Activated T-helper 1 cell treated with Interleukin-2 at 50 U/mL for 16 hours (primary cell): ENCODE data around the gene FHIT.
"Not testable (repeated sequence)": the region's sequence is repeated elsewhere in the genome, so short reads cannot be mapped to it uniquely, and the experiment has no call there.

ENCODE experiments used
- DNase-seq: peaks from one replicate; pipeline ENCODE4 v3.0.0-alpha.2; 2020; ENCODE audit warnings: low read depth

FHIT gene

DNA sequence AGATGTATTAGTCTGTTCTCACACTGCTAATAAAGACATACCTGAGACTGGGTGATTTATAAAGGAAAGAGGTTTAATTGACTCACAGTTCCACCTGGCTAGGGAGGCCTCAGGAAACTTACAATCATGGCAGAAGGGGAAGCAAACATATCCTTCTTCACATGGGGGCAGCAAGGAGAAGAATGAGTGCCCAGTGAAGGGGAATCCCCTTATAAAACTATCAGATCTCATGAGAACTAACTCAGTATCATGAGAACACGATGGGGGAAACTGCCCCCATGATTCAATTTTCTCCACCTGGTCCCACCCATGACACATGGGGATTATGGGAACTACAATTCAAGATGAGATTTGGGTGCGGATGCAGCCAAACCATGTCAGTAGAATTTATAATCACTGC lies 1316.7 kb downstream of the FHIT start:
- not testable (repeated sequence) for DNase-seq

DNA sequence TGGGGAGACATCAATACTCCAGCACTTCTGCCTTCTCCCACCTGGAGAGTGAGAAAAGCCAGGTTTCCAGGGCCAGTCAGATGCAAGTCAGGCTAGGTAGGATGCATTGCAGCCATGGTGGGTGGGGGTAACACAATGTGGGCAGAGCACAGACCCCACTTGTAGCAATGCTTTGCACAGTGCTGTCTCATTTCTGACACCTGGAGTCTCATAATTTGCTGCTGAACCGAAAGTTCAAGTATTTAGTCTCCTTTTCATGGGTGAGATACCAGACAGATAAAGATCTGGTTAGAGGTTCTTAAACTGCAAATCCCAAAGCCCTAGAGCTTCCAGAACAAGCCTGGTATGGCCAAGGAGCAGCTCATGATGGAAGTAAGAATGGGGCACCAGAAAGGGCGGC lies 1321.1 kb downstream of the FHIT start:
- DNase-seq: no peak

DNA sequence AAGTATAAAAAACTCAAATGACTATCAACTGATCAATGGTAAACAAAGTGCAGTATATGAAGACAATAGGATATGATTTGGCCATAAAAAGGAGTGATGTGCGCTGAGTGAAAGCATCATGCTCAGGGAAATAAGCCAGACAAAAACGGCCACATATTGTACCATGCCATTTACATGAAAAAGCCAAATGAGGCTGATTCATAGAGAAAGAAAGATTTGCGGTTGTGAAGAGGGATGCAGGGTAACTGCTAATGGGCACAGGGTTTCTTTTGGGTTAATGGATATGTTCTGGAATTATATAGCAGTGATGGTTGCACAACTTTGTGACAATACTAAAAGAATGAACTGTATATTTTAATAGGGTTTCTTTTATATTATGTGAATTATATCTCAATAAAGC lies 1324.2 kb downstream of the FHIT start:
- DNase-seq: no peak

DNA sequence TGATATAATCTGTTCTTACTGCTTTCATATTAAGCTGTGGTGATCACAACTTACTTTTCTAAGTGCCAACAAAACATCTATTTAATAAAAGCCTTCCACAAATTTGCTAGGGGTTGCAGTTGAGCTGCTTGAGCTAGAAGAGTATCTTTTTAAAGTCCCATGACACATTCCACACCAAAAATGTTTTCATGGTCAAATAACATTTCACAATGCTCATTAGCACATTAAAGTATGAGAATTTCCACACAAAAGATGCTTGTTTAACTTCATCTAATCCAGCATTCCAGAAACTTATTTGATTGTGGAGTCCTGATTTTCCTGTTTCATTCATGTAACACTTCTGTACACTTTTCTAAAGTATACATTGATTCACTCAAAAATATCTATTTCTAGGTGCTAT lies 1325.3 kb downstream of the FHIT start:
- no peak for DNase-seq

DNA sequence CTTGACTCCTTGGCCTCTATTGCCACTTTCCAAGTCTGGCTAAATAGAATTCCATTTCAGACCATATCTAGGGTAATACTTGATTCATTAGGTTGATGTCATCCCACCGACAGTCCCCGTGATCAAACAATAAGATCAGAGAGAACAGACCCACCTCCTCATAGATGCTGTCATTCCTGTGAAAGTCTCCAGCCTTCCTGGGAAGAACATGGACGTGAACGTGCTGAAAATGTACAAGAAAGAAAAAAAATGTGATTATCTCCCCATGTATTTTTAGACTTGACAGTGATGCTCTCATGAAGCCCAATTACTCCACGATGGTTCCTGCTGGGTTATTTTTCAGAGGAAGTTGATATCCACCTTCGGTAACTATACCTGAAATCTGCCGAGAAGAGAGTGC lies 1329.1 kb downstream of the FHIT start:
- no peak for DNase-seq

DNA sequence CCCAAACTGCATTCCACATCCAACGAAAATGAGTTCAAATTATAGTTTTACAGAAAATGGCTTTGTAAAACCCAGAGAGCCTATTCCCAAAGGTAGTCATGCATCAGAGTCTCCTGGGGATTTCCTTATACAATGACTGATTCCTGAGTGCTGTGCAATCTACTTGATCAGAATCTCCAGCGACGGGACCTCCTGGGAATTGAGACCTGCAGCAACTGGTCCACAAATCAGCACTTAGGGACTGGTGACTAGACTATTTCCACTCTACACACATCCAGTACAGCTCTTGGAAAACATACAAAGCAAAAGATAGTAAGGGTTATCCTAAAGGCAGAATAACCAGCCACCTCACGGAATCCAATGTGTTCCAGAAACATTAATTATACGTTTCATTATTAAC lies 1330.4 kb downstream of the FHIT start:
- no peak for DNase-seq

DNA sequence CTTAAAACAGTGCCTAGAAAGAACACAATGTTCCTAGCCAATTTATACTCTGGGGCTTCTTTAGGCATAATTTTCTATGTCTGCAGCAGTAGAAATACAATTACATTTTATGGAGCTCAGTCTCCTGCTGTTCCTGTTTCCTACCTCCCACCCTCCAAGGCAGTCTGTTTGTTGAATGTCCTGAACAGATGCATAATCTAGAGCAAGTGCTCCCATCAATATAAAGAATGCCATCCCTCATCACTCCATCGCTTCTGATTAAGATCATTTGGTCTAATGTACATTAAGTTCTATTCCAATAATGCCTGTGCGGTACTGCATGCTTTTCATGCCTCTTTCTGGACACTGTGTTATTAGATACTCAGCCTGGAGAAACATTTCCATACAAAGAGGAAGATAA lies 1331.7 kb downstream of the FHIT start:
- no peak for DNase-seq

DNA sequence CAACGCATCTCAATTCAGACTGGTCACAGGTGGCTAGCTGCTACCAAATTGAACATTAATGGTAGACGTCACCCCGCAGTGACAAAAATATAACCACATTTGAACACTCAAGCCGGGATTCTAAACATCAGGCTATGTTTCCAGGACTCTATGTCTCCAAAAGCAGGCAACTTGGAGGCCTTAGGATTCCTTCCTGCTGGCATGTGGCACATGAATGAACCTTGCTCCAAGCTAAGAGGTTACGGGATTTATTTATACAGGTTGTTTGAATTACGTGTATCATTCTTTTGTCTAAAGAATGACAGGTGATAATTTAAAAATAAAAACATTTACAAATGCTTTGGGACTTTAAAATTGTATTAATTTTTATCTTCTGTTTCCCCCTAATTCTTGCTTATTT lies 1337.0 kb downstream of the FHIT start:
- no peak for DNase-seq

DNA sequence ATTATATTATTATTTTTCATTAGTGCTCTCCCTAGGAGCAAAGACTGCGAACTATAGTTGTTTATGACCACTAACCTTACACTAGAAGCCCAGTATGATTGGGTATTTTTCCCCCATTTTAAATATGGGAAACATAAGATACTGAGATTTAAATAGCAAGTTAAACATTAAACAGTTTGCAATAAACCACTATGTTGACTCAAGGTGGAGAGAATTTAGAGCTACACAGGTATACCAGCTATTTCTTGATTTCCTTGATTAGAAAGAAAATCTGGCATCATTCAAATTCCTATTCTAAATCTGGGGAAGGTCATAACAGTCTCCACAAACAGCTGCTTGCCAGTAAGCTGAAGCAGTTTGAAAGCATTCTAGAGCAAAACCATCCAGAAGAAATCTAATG lies 1337.6 kb downstream of the FHIT start:
- DNase-seq: no peak

DNA sequence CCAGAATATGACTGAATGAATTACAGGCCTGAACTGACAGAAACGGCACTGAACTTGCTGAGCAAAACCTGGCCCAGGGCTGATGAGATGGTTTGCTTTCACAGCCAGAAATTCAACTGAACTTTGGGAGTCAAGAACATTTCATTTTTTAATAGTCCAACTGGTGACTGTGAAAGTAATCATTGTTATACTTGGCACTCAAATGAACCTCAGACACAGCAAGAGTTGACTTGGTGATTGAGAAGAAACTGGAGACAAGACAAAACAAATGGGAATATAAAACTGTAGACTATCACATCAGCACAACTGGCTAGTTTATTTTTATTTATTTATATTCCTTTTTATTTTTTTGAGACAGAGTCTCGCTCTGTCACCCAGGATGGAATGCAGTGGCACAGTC lies 1342.6 kb downstream of the FHIT start:
- no peak for DNase-seq

DNA sequence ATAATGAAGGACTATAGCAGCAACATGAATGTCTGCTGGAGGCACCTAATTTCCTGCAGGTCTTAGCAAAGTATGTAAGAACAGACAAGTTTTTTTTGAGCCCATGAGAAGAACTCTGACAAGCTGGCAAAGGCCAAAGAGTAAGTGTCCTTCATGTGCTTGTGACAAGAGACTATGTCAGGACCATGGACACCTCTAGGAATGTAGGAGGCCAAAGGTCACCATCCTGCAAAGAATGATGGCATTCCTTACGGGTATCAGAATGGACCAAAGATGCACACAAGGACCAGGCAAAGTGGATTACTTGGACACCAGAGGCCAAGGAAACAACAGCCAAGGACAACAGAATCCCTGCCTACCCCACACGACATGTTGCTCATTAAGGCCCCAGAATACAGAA lies 1343.0 kb downstream of the FHIT start:
- DNase-seq: no peak

DNA sequence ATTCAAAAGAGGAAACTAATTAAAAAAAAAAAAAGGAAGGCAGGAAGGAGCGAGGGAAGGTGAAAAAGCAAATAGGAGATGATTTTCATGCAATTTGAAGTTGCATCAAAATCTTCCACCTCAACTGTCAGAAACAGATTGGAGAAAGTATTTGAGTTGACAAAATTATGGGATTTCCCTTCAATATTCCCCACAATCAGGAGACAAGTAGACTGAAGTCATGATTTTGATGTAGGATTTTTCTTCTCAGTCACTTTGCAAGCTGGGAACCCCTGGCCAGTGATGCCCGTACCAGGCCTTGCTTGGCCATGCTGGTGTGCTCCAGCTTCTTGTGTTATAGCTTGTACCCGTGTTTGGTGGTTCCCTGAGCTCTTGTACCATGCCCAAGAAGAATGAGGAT lies 1347.0 kb downstream of the FHIT start:
- DNase-seq: no peak

DNA sequence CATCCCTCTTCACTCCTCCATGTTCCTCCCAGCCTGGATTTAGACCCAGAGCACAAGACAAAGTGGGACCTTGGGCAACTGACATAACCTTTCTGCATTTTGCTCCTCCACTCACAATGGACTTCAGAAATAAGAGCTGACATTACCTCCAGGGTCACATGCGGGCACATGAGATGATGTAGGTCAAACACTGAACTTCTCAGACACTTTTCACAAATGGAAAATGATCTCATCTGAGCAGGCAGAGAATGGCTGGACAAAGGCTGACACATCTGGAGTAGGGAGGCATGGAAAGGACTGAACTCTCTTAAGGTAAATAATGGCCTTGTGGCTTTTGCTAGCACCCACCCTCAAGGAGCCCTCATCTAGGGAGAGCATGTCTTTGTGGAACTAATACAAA lies 1352.2 kb downstream of the FHIT start:
- DNase-seq: no peak

DNA sequence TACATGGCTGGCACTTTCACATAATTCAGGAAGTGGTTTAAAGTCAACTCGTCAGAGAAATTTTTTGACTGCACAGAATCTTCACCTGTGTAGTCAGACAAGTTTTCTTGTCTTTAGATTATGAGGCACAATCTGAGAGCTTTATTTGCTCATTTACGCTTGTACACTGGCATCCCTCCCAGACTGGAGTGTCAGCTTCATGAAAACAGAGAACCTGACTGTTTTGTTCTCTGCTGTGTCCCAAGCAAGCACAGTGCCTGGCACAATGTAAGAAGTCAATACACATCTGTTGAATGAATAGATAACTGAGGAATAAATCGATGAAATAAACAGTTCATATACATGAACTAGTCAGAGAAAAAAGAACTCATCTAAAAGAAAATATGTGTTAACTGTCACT lies 1355.3 kb downstream of the FHIT start:
- no peak for DNase-seq

DNA sequence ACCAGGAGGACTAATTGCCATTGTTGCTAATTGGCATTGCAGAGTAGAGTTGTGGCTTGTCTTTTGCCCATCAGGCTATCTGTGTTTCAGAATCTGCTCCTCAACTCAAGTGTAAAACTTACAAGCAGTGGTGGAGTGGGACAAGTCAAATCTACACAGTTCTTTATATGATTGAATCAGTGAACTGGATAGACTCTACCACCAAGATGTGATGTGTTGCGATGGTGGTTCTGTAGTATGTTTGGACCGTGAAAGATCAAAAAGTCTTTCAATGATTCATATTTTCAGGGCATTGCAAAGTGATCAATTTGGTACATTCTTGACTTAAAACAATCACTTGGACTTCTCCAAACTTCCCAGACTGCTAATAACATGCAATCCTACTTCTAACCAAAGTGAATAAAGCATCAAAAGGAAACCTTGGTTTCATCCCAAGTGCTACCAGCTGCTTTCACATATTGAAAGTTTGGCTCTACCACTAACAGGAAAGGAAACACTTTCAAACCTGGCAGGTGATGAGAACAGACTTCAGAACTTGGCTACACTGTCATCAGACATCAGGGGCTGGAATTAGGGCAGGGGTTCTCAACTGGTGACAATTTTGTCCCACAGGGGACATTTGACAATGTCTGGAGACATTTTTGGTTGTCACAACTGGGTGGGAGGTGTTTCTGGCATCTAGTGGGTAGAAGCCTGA lies 1356.7 kb downstream of the FHIT start:
- DNase-seq: no peak

DNA sequence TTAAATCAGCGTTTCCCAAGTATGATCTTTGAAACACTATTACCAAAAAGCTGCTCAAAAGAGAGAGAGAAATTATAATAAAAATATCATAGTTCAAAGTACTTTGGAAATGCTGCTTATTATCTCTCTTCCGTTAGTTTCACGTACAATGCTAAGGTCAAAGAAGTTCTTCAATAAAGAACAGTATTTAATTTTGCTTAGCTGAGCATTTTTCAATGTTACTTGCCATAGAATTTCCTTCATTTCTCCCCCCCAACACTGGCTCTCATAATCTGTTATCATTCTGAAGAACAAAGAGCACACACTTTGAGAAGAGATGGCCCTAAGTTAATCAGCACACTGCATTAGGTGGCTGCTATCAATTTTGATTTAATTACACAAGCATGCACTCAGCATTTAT lies 1360.6 kb downstream of the FHIT start:
- no peak for DNase-seq

DNA sequence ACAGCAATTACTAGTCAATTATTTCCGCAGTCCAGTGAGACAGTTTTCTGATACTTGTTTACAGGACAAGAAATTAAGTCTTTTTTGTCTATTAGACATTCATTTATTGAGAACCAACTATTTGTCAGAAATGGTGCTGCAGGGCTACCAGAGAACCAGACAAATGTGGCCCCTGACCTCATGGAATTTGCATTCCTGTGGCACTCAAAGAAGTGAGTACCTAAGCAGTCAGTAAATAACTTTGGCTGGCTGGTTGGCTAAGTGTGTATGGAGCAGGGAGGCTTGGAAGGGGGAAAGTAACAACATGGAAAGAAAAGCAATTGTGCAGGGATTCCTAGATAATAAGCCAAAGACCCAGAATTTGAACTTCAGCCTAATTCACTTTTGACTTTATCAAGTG lies 1364.5 kb downstream of the FHIT start:
- no peak for DNase-seq

DNA sequence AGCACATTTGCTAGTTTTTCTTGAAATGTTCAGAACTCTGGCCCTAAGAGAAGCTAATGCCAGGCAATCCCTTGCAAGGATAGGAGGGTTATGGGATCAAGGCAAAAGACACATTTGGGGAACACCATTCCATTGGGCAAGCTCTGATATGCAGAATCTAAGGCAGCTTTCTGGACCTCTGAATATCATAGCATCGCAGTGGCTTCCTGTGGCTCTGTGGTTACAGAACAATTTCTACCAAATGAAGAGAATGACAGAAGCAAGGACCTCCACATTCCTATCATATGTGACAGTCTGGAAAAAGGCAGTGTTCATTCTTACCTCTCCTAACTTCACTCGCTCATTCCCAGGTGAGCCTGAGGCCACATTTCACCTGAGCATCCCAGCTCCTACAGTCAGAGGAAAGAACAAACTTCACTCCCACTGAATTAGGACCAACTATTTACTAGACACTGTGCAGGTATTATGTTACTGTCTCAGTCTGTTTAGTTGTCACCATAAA lies 1365.3 kb downstream of the FHIT start:
- no peak for DNase-seq

DNA sequence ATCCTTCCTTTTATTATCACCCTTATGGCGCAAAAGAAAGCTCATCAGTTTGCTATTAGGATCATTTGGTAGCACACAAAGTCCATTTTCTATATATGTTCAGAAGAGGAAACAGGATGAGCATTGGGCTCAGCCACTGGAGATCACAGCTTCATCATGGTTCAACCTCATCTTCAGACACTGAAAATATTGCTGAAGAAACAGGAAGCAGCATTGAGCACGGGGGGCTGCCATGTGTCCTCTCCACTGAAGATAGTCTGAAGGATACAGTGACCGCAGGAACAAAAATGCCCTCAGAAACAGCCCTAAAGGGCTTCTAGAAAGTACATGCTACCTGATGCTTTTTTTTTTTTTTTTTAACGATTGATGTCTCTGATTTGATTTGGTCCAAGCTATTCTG lies 1366.2 kb downstream of the FHIT start:
- no peak for DNase-seq

DNA sequence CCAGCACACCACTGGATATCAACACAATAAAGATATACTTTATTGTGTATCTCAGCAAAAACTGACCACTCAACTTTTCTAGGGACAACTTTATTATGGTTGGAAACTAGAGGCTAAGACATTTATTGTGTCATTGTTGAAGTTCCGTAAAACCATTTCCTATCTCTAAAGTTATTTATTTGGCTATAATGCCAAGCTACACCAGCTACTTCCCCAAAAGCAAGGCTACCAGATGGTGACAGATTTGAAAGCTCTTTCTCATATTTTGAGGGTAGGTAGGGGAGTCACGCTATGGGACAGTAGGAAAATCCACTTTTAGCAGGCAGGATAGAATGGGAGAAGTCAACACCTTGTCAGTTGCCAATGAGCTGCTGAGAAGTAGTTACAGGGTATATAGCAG lies 1366.8 kb downstream of the FHIT start:
- DNase-seq: no peak

DNA sequence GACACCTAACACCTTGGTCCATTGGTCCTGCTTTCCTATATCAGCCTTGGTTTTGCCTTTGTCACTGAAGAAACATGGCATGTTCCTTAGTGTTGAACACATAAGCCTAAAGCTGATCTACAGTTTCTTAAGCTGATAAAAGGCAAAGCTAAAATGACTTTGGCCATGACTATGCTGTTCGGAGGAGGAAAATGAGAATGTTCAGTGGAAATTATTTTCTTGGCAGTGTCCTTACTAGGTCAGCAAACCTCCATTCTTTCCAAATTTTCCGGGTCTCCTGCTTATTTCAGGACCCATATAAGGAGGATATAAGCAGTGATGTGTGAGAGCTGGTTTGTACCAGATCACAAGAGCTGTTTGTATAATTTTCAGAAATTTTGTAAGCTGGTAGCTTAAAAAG lies 1368.5 kb downstream of the FHIT start:
- no peak for DNase-seq

DNA sequence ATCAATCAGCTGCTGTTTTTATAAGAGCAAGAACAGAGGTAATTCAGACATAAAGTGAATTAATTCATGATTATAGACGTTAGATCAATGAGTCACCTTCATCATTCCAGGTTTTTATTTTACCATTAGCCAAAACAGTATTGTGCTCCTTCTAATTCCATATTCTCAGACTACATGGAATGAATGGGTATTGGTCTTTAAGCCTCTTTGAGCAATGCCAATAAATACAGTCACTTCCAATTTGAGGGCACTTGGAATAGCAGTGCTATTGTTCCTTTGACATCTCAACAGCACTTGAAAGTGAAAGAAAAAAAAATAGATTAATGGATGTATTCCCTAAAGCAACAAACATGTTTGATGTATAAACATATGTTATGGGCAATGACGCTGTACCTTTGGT lies 1370.5 kb downstream of the FHIT start:
- no peak for DNase-seq

DNA sequence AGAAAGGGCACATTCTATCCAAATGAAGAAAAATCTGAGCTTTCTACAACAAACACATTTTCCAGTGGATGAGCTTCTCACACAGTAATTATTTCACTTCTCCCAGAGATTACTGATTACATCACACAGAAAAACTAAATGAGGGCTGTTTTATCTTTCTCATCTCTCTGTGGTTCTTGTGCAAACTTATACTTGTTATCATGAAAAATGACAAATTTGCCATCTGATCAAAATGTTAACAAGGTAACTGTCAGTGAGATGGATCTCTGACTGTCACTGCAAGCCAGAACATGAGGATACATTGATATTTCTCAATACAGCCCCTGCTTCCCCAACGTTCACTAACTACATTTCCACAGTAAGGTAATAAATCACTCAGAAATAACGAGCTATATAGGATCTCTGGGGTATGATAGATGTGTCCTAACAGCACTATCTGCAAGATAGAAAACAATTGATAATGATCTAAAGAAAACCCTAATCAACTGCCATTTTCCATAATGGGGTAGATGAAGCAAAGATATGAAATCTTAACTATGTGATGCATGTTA lies 1372.1 kb downstream of the FHIT start:
- no peak for DNase-seq

DNA sequence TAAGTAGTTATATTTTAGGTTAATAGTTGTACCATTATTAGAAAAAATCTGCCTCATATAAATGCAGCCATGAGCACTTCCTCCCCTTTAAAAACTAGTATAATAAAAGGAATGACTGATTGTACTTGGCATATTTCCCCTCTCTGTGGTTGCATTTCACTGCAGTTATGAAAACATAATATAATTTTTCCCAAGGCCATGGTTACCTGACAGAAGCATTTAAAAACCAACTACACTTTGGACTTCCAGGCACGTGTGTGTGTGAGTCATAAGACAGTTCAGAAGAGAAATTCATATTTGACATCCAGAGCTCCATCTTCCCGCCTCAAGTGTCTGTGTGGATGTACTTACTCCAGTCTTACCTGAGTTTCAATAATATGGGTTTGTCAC lies 1373.2 kb downstream of the FHIT start:
- DNase-seq: no peak
